Osteocyte (in vitro differentiated cells): ENCODE results near the gene PPP3CA. TPM values are rescaled to one million over a fixed set of nuclear protein-coding genes. Genes with fewer than 3 reads are reported as not detected.

Experiments
- DNase-seq: peaks from one replicate; pipeline ENCODE4 v3.0.0; 2021; ENCODE audit warnings: mixed read lengths; ENCODE audit not compliant: unreplicated experiment; ENCODE audit errors: extremely low spot score
- H3K27ac Mint-ChIP-seq: one replicate; pipeline ENCODE4 v1.8.0; 2021; ENCODE audit warnings: mild to moderate bottlenecking, mixed read lengths; ENCODE audit not compliant: unreplicated experiment
- H3K27me3 Mint-ChIP-seq: one replicate; pipeline ENCODE4 v1.8.0; 2021; ENCODE audit warnings: mixed read lengths; ENCODE audit not compliant: unreplicated experiment
- H3K36me3 Mint-ChIP-seq: one replicate; pipeline ENCODE4 v1.8.0; 2021; ENCODE audit warnings: mixed read lengths; ENCODE audit not compliant: unreplicated experiment
- H3K4me1 Mint-ChIP-seq: one replicate; pipeline ENCODE4 v1.8.0; 2021; ENCODE audit warnings: mixed read lengths; ENCODE audit not compliant: unreplicated experiment
- H3K4me3 Mint-ChIP-seq: one replicate; pipeline ENCODE4 v1.8.0; 2021; ENCODE audit warnings: mild to moderate bottlenecking, moderate library complexity, mixed read lengths; ENCODE audit not compliant: unreplicated experiment
- H3K9me3 Mint-ChIP-seq: one replicate; pipeline ENCODE4 v1.8.0; 2021; ENCODE audit warnings: mixed read lengths; ENCODE audit not compliant: unreplicated experiment
- total RNA-seq: library from RNA; stranded (reverse); gene quantifications from 2 replicates; pipeline ENCODE4 v1.2.1, GENCODE V29; 2021
- TF ChIP-seq, protein P1 (sequence below): fragments of 200-600 bp; sonication (generic); IDR thresholded peaks from 2 replicates; pipeline ENCODE4 v1.5.0; 2021; ENCODE audit warnings: antibody characterized with exemption, mild to moderate bottlenecking, moderate library complexity

PPP3CA gene
- total RNA-seq, 1 donor from 2014 or later, result 40.5 TPM

DNA sequence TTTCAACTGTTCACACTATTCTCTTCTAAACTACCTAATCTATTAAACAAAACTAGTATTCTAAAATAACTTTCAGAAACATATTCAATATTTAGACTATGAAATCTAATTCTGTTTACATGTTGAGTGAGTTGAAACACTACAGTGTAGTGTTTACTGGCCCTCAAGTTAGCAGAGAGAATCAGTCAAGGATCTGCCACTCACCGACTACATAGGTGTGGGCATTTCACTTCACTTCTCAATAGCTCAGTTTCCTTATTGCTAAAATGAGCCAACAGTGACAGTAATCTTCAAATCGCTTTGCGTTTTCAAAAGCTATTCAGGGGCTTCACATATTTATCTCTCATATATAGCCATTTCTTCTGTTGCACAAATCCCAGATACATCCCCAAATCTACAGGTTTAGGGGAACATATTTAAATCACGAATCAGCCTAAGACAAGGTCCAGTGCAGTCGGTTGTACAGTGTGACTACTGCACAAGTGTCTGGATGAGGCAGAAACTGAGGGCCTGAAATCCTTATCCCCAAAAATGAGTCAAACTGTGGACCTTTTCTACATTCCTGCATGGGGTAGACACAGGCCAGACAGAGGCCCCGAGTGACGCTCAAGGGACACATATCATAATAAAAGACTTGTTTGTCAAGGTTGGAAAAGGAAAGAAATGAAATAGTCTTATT lies 129.8 kb downstream of the PPP3CA start:
- H3K36me3 Mint-ChIP-seq, result no peaks in the 10 kb centered on the region
- peaks cover 56% of the 10 kb centered on the region for H3K4me1 Mint-ChIP-seq
- H3K4me3 Mint-ChIP-seq, result peak overlapping the region; percentile 51
- TF ChIP-seq, protein P1, sequence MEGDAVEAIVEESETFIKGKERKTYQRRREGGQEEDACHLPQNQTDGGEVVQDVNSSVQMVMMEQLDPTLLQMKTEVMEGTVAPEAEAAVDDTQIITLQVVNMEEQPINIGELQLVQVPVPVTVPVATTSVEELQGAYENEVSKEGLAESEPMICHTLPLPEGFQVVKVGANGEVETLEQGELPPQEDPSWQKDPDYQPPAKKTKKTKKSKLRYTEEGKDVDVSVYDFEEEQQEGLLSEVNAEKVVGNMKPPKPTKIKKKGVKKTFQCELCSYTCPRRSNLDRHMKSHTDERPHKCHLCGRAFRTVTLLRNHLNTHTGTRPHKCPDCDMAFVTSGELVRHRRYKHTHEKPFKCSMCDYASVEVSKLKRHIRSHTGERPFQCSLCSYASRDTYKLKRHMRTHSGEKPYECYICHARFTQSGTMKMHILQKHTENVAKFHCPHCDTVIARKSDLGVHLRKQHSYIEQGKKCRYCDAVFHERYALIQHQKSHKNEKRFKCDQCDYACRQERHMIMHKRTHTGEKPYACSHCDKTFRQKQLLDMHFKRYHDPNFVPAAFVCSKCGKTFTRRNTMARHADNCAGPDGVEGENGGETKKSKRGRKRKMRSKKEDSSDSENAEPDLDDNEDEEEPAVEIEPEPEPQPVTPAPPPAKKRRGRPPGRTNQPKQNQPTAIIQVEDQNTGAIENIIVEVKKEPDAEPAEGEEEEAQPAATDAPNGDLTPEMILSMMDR, result no peak
- peak overlapping the region; percentile 87 for H3K27ac Mint-ChIP-seq
- no peaks in the 10 kb centered on the region for H3K9me3 Mint-ChIP-seq
- DNase-seq, result no peak
- no peaks in the 10 kb centered on the region for H3K27me3 Mint-ChIP-seq

DNA sequence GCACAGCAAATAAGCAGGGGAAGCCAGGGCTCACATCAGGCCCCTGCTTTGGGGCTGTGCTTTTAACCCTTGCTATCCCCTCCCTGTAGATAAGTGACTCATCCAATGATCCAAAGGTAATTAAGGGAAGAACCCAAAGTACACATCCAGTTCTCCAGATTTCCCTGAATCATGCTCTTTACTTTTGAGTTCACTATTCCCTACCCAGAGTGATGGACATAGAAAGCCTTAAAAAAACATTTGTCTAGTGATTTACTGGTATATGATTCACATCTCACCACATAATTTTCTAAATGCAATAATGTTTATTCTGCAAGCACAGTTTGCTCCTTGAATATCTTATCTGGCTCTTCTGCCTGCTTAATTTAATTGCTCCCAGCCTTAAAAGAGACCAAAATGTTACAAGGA lies 136.2 kb downstream of the PPP3CA start:
- H3K27me3 Mint-ChIP-seq, result no peaks in the 10 kb centered on the region
- DNase-seq, result no peak
- H3K9me3 Mint-ChIP-seq, result peaks cover 9% of the 10 kb centered on the region
- H3K36me3 Mint-ChIP-seq, result peaks cover 2% of the 10 kb centered on the region
- TF ChIP-seq, protein P1, result no peak
- peaks cover 18% of the 10 kb centered on the region for H3K4me1 Mint-ChIP-seq
- peak overlapping the region; percentile 88 for H3K27ac Mint-ChIP-seq
- no peak overlapping the region for H3K4me3 Mint-ChIP-seq

GRCh38 chr4:101210331-101210730 lies 137.0 kb downstream of the PPP3CA start:
- peaks cover 27% of the 10 kb centered on the region for H3K4me1 Mint-ChIP-seq
- H3K27me3 Mint-ChIP-seq, result no peaks in the 10 kb centered on the region
- DNase-seq, result no peak
- H3K36me3 Mint-ChIP-seq, result peaks cover 2% of the 10 kb centered on the region
- H3K4me3 Mint-ChIP-seq, result no peak overlapping the region
- H3K27ac Mint-ChIP-seq, result peak overlapping the region; percentile 88
- peaks cover 9% of the 10 kb centered on the region for H3K9me3 Mint-ChIP-seq
- TF ChIP-seq, protein P1, result no peak

DNA sequence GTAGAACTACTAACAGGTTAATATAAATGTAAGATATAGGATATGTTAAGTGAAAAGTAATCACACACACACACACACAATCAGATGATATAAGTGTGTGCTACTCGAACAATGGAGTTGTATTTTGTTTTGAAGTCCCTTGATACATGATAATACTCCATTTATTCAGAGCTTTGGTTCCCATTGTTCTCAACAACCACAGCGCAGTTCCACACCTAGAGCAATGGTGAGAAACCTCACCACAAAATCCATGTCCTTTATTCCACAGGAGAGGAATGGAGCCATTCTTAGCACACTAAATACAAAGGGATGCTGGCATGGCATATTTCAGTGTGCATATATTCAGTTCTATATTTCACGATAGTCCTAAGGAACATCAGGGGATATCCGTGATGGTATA lies 139.2 kb downstream of the PPP3CA start:
- H3K27me3 Mint-ChIP-seq, result no peaks in the 10 kb centered on the region
- H3K9me3 Mint-ChIP-seq, result peaks cover 9% of the 10 kb centered on the region
- no peak overlapping the region for H3K4me3 Mint-ChIP-seq
- peaks cover 2% of the 10 kb centered on the region for H3K36me3 Mint-ChIP-seq
- no peak overlapping the region for H3K27ac Mint-ChIP-seq
- no peak for DNase-seq
- TF ChIP-seq, protein P1, result no peak
- peaks cover 29% of the 10 kb centered on the region for H3K4me1 Mint-ChIP-seq

GRCh38 chr4:101205916-101206315 lies 141.4 kb downstream of the PPP3CA start:
- no peak for DNase-seq
- no peak overlapping the region for H3K4me3 Mint-ChIP-seq

More at GRCh38 chr4:101205916-101206315, 141.4 kb downstream of the PPP3CA start:
- H3K9me3 Mint-ChIP-seq, result peaks cover under 1% of the 10 kb centered on the region
- peak overlapping the region; percentile 17 for H3K27ac Mint-ChIP-seq
- TF ChIP-seq, protein P1, result no peak
- H3K27me3 Mint-ChIP-seq, result no peaks in the 10 kb centered on the region
- H3K4me1 Mint-ChIP-seq, result peaks cover 26% of the 10 kb centered on the region
- H3K36me3 Mint-ChIP-seq, result peaks cover 2% of the 10 kb centered on the region
